Fibroblast of skin of abdomen (primary cell): ENCODE data around the gene ABHD17C.

ENCODE experiments used
- DNase-seq: peaks from one replicate; pipeline ENCODE4 v3.0.0-alpha.2; 2013

The ABHD17C gene

GRCh38 chr15:80689716-80690115 lies 5.4 kb upstream of the ABHD17C start:
- DNase-seq, result peak; percentile 25

DNA sequence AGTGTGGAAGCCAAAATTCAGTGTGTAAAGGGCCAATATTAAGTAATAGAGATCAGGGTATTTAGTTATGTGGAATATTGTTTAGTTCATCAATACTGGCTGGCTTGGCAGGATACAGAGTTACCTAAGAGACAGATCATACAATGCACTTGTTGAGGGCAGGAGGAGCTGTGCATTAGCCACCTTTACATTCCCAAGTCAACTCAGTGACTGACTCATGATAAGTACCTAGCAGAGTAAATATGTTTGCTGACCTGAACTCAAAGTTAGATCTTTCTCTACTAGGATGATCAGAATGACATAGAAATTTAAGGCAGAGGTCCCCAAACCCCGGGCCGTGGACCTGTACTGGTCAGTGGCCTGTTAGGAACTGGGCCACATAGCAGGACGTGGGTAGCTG lies 3.5 kb upstream of the ABHD17C start:
- no peak for DNase-seq

DNA sequence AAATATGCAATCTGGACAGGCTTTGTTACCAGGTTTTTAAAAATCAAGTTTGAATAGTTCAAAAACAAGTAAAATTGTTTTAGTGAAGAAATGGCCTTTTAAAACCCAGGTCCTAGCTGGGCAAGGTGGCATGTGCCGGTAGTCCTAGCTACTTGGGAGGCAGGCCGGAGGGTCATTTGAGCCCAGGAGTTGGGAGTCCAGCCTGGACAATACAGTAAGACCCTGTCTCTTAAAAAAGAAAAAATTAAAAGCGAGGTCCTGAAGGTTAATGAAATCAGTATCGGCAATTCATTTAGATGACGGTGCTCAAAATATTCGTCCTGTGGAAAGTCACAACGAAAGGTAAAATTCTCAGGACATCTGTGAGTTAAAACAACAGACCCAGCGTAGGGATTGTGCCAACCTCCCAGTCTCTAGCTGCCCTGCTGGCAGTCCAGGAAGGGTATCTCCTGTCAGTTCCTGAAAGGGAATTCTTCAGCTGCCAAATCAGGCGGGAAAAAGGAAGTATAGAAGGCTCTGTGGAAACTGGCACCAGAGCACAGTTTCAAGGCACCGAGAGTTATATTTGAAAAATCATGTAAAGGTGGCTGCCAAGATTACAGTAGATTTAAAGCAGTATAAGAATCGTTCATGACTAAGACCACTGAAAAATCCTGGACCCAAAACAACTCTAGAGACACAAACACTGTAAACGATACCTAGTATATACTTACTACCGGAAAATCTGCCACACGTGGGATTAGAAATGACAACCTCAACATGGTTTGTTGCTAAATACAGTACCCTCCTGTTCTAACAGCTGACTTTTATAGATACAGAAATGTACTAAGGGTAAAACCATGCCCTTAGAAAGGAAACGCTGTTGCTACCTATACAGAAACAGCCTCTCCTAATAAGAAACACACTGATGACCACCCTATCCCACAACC lies 1.2 kb upstream of the ABHD17C start:
- DNase-seq, result no peak

- peak; percentile 50 for DNase-seq
Observed at GRCh38 chr15:80694611-80695098, 455 bp upstream of the ABHD17C start.

- no peak for DNase-seq
Observed at GRCh38 chr15:80695911-80696661, 976 bp downstream of the ABHD17C start.

- DNase-seq, result no peak
Observed at GRCh38 chr15:80697075-80697685, 2.1 kb downstream of the ABHD17C start.

DNA sequence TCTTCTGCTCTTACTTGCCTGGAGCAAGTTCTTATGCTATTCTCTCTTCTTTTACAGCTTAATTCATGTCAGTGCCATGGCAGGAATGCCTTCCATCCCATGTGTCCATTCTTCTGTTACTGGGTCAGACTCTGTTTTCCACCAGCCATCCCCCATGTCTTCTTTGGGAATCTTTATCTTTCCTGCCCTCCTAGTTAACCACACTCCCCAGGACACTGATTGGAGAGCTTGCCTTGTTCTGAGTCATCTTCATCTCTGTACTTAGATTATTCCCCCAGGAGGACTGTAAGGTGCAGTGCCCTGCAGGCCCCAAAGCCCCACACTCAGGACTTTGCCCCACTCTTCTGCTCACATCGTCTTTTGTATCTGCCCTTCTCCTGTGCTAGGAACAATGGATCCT lies 3.6 kb downstream of the ABHD17C start:
- peak; percentile 14 for DNase-seq

- DNase-seq, result no peak
Observed at GRCh38 chr15:80699981-80700380, 4.9 kb downstream of the ABHD17C start.

DNA sequence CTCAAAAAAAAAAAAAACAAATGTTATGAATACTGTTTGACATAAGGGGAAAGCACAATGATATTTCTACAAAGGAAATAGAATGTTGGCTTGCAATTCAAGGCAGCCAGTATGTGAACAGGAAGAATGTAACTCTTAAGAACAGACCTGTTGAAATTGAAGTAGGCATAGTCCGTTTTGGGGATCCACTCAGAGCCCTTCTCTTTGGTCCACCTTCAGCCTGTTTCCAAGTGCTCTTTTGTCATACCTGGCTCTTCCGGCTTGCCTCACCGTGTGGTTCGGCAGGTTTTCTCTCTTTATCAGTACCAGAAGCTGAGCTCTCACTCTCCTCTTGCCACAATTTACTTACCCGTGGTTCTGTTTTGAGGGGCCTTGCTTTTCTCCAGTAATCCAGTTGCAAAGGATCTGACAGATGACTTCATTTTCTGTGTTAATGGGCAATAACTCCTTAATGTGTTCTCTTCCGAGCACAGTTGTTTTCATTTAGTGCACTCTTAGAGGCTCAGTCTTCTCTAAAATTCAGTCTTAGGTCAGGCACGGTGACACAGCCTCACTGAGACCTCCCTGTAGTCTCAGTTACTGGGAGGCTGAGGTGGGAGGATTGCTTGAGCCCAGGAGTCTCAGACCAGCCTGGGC lies 6.7 kb downstream of the ABHD17C start:
- no peak for DNase-seq

- no peak for DNase-seq
Observed at GRCh38 chr15:80703081-80703480, 8.0 kb downstream of the ABHD17C start.

DNA sequence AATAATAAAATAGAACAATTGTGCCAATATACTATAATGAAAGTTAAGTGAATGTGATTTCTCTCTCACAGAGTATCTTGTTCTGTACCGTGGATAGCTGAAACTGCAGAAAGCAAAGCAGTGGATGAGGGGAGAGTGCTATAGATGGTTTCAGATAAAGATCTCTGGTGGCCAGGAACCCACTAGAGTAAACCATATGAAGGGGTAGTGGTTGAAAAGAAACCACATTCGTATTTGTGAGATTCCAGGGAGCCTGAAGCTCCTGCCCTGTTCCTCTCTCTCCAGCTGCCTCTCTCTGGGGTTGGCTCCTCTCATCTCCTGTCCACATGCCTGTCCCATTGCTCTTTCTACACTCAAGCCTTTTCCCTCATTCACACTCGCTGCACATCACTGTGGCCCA lies 8.9 kb downstream of the ABHD17C start:
- no peak for DNase-seq

DNA sequence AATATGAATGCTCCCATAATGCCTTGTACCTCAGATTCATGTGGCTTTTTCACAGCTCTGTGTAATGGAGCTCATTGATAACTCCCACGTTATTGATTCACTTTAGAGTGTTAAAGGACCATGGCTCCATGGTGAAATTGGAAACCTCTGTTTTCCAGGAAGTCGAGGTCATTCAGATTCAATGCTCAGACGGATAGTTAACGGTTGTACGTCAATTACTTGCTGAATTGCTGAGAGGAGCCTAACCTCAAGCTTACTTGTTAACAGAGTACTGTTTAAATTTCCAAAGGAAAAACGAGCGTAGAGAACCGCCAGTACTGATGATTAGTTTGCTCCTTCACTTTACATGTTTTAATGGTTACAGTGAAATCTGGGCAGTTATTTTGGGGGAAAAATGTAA lies 11.1 kb downstream of the ABHD17C start:
- no peak for DNase-seq

- no peak for DNase-seq
Observed at GRCh38 chr15:80709542-80709941, 14.4 kb downstream of the ABHD17C start.

- DNase-seq, result peak; percentile 21
Observed at GRCh38 chr15:80710635-80711554, 15.8 kb downstream of the ABHD17C start.

DNA sequence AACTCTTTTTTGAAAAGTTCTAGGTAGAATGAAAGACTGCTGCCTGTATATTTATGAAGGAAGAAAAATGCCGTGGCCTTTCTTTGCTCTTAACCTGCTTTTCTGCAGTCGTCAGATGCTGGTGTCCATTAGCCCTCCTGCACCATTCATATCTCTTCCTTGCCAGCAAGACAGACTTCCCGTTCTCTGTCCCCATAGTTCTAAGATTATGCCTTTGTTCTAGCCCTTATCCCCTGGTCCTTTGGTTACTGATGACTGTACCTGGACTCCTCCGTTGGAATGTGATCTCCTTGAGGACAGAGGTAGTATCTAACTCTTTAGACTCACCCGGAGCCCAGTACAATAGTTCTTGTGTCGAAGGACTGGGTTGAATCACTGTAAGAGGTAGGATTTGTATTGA lies 16.8 kb downstream of the ABHD17C start:
- no peak for DNase-seq

DNA sequence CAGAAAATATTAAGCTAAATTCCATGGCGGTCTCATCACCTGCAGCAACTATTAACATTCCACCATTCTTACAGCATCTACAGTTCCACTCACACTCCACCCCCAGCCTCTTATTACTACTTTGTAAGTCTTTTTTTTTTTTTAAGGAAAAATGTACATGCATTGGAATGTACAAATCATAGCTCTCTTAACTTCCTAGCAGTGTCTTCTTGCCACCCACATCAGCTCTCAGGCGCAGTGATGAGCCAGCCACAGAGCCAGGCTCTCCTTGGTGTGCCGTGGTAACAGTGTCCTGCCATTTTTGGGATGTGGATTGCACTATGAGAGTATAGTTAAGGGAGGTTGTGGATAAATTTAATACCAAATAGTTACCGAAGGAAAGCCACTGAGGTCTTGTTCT lies 17.8 kb downstream of the ABHD17C start:
- peak; percentile 22 for DNase-seq

DNA sequence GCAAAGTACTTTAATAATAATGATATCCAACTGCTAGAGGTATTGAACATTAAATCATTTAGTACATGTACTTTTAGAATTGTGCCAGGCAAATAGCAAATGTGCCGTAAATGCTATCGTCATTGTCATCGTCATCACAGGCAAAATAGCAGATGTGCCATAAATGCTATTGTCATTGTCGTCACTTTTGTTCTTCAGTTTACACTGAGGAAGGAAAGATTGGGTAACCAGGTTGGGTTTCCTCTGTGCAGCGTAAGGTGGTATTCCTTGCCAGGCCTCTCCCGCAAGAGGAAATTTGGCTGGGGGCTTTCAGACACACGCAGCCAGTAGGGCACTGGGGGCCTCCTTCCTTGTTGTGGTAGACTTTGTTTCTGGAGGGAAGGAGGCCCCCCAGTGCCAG lies 26.4 kb downstream of the ABHD17C start:
- no peak for DNase-seq

- DNase-seq, result no peak
Observed at GRCh38 chr15:80722811-80723210, 27.7 kb downstream of the ABHD17C start.

DNA sequence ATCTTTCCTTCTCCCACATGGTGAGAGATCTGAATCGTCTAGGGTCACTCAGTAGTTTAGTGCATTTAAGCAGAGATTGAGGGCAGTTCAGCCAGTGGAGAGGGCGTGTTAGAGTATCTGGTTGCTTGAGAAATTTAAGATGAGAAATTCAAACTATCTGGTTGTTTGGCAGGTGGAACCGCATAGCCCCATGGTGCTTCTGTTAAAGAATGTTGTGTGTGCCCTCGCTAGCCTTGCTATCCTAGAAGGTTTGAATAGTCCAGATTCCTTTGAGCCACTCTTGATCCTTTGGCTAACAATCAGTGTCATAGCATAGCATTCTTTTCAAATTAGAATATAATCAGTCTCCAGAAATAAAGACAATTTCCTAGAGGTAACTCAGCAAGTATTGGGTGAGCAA lies 32.1 kb downstream of the ABHD17C start:
- peak; percentile 38 for DNase-seq

DNA sequence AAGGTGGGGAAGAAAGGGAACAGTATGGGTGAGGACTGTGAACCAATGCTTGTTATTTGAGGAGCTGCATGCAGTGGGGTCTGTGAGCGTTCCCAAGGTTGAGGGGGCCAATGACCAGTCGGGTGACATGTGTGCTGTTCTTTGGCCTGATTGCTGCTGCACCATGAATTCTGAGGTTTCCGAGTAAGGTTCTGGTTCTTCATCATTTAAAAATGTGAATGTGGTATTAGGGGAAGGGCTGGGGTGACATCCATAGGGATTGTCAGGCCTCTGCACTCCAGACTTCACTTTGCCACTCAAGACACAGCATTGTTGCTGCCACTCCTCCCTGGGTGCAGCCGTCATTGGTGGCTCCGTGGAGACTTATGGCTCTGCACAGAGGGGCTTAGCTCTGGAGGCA lies 32.5 kb downstream of the ABHD17C start:
- no peak for DNase-seq

DNA sequence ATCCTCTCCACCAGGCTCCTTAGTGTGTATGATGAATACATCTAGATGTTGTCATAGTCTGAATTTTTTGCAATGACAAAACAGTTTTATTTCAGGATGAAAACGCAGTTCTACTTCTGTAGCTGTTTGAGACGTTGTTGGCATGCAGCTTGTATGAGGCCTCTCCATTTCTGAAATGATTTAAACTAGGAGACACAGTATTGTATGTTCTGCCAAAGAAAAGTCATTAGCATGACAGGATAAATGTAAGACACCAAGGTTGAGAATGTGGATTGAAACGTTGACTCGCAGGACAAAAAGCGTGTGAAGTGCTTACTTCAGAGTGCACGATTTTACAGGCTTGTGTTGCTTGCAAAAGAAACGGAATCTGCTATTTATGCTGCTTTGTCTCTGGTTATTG lies 35.3 kb downstream of the ABHD17C start:
- peak; percentile 38 for DNase-seq

- DNase-seq, result peak; percentile 39
Observed at GRCh38 chr15:80730926-80731325, 35.8 kb downstream of the ABHD17C start.
